GM10266 (cell line): ENCODE data around the gene ZNF804B.

Source experiments
- DNase-seq: peaks from one replicate; pipeline ENCODE4 v3.0.0; 2012; ENCODE audit errors: extremely low spot score
- CTCF ChIP-seq: IDR thresholded peaks from 2 replicates; pipeline ENCODE4 v1.5.1; 2012; ENCODE audit warnings: mild to moderate bottlenecking, low read depth; ENCODE audit not compliant: control insufficient read depth, insufficient read depth; ENCODE audit errors: missing control alignments

ZNF804B gene

GRCh38 chr7:88758381-88759229, 895 bp upstream of the ZNF804B start:
- TF ChIP-seq CTCF, result no peak
- peak; percentile 14 for DNase-seq

- no peak for DNase-seq
- TF ChIP-seq CTCF, result no peak
Observed at GRCh38 chr7:88760136-88760515, 626 bp downstream of the ZNF804B start.

- DNase-seq, result no peak
- TF ChIP-seq CTCF, result no peak
Observed at GRCh38 chr7:88761779-88762178, 2.3 kb downstream of the ZNF804B start.

GRCh38 chr7:88771417-88771816, 11.9 kb downstream of the ZNF804B start:
- no peak for TF ChIP-seq CTCF
- no peak for DNase-seq

GRCh38 chr7:88772776-88773175, 13.3 kb downstream of the ZNF804B start:
- DNase-seq, result no peak
- TF ChIP-seq CTCF, result no peak

GRCh38 chr7:88775838-88776237, 16.3 kb downstream of the ZNF804B start:
- DNase-seq, result no peak
- TF ChIP-seq CTCF, result no peak

GRCh38 chr7:88787777-88788176, 28.3 kb downstream of the ZNF804B start:
- TF ChIP-seq CTCF, result no peak

More at GRCh38 chr7:88787777-88788176, 28.3 kb downstream of the ZNF804B start:
- DNase-seq, result no peak
